Hepatocyte (in vitro differentiated cells): Measurements from ENCODE around the gene AK2.

Source experiments
- CTCF ChIP-seq: fragments of 200-600 bp; sonication (generic); IDR thresholded peaks from 2 replicates; pipeline ENCODE4 v1.5.1; 2016; ENCODE audit warnings: antibody characterized with exemption, mild to moderate bottlenecking; ENCODE audit not compliant: poor library complexity
- EZH2 ChIP-seq: fragments of 200-600 bp; sonication (generic); IDR thresholded peaks from 2 replicates; pipeline ENCODE4 v1.6.1; 2016; ENCODE audit warnings: antibody characterized with exemption, mild to moderate bottlenecking, borderline replicate concordance

DNA sequence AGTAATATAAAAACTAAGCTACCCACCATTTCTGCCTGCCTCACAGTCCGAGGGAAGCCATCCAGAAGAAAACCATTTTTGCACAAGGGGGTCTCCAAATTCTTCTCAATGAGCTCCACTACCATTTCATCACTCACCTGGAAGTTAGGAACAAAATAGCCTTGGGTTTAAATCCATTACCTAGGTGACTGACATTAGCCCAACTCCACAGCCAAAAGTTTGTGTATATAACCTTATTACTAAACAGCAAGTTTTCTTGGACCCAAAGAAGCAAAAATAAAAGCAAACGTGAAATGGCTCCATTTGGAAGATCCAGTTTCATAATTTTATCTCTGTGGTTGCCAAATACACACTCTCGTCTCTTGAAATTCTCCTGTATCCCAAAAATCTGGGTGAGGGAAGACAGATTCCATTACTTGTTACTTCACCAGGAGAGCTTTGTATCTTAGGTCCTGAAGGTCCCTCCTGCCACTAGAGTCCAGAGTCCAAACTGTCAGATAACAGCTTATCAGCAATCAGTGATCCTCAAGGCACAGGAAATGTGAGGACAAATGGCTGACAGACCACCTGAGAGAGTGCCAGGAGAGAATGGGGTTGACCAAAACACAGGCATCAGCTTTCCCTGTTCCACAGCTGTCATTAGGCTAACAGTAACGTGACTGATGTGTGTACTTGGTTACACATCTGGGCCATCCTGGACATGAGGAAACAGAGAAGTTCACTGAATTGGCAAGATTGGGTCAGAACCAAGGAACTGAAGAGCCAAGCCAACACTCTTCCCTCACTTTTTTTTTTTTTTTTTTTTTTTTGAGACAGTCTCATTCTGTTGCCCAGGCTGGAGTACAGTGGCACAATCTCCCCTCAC is 14.9 kb downstream of the AK2 start:
- TF ChIP-seq CTCF (no peak), EZH2 (no peak)
